Fibroblast of villous mesenchyme (primary cell): Measurements from ENCODE around the gene GPRIN3. TPM values are rescaled to one million over a fixed set of nuclear protein-coding genes. Genes with fewer than 3 reads are reported as not detected.

ENCODE experiments used
- DNase-seq: peaks from one replicate; pipeline ENCODE4 v3.0.0-alpha.2; 2010; ENCODE audit warnings: low read depth
- H3K4me3 ChIP-seq: 2 replicates; pipeline ENCODE4 v1.5.1; 2011; ENCODE audit warnings: low read depth, mild to moderate bottlenecking, low read length
- CTCF ChIP-seq: IDR thresholded peaks from 2 replicates; pipeline ENCODE4 v1.5.1; 2012; ENCODE audit warnings: low read depth, mild to moderate bottlenecking, low read length; ENCODE audit not compliant: insufficient read depth
- total RNA-seq: library from RNA; depleted of rRNA; stranded (reverse); fragments of >200 nt; gene quantifications from 2 replicates; pipeline ENCODE4 v1.2.3, GENCODE V29; 2012

GPRIN3 gene
- total RNA-seq, 1 donor: 0.43 TPM

- DNase-seq: no peak
- no peak for TF ChIP-seq CTCF
- H3K4me3 ChIP-seq: peak overlapping the region; percentile 50
Measured at GRCh38 chr4:89306486-89307177, 968 bp downstream of the GPRIN3 start.

- peak; percentile 76 for DNase-seq
- no peak overlapping the region for H3K4me3 ChIP-seq
- no peak for TF ChIP-seq CTCF
Measured at GRCh38 chr4:89305712-89306437, 1.7 kb downstream of the GPRIN3 start.

GRCh38 chr4:89305028-89305427, 2.6 kb downstream of the GPRIN3 start:
- no peak for TF ChIP-seq CTCF
- no peak overlapping the region for H3K4me3 ChIP-seq
- DNase-seq: no peak

GRCh38 chr4:89303814-89304388, 3.7 kb downstream of the GPRIN3 start:
- no peak for DNase-seq
- H3K4me3 ChIP-seq: no peak overlapping the region
- no peak for TF ChIP-seq CTCF

GRCh38 chr4:89303177-89303576, 4.4 kb downstream of the GPRIN3 start:
- no peak overlapping the region for H3K4me3 ChIP-seq
- TF ChIP-seq CTCF: no peak
- no peak for DNase-seq

GRCh38 chr4:89301902-89302301, 5.7 kb downstream of the GPRIN3 start:
- no peak for TF ChIP-seq CTCF
- H3K4me3 ChIP-seq: no peak overlapping the region
- no peak for DNase-seq
